KMS-11 (cell line): ENCODE data around the gene HOXB5.
A peak's percentile ranks its signal among the peaks of the same experiment; 100 is the strongest.

ENCODE experiments used
- H2AFZ ChIP-seq: fragments of 200-600 bp; sonication (generic); 2 replicates; pipeline ENCODE4 v1.6.1; 2016; ENCODE audit warnings: antibody characterized with exemption, mixed run types, low read depth
- H3K27ac ChIP-seq: fragments of 200-600 bp; sonication (generic); 2 replicates; pipeline ENCODE4 v1.6.1; 2016; ENCODE audit warnings: mild to moderate bottlenecking, mixed run types
- H3K27me3 ChIP-seq: fragments of 200-600 bp; sonication (generic); 2 replicates; pipeline ENCODE4 v1.6.1; 2017; ENCODE audit warnings: mild to moderate bottlenecking, low read depth, mixed run types, moderate library complexity; ENCODE audit not compliant: insufficient read depth
- H3K36me3 ChIP-seq: fragments of 200-600 bp; sonication (generic); 2 replicates; pipeline ENCODE4 v1.6.1; 2017; ENCODE audit warnings: mild to moderate bottlenecking, mixed run types; ENCODE audit not compliant: insufficient read depth
- H3K4me1 ChIP-seq: fragments of 200-600 bp; sonication (generic); 2 replicates; pipeline ENCODE4 v1.6.1; 2016; ENCODE audit warnings: mild to moderate bottlenecking, low read depth, mixed run types; ENCODE audit not compliant: poor library complexity, severe bottlenecking
- H3K4me2 ChIP-seq: fragments of 200-600 bp; sonication (generic); 2 replicates; pipeline ENCODE4 v1.7.0; 2016; ENCODE audit warnings: mild to moderate bottlenecking, mixed run types
- H3K4me3 ChIP-seq: fragments of 200-600 bp; sonication (generic); IDR thresholded peaks from 2 replicates; pipeline ENCODE4 v1.6.1; 2017; ENCODE audit warnings: low read depth, low read length, mixed read lengths; ENCODE audit not compliant: insufficient read depth
- H3K79me2 ChIP-seq: fragments of 200-600 bp; sonication (generic); 2 replicates; pipeline ENCODE4 v1.6.1; 2016; ENCODE audit warnings: low read depth, mixed run types; ENCODE audit not compliant: insufficient read depth
- H3K9ac ChIP-seq: fragments of 200-600 bp; sonication (generic); 2 replicates; pipeline ENCODE4 v1.6.1; 2016; ENCODE audit warnings: mild to moderate bottlenecking, mixed run types
- H4K20me1 ChIP-seq: fragments of 200-600 bp; sonication (generic); 2 replicates; pipeline ENCODE4 v1.6.1; 2016; ENCODE audit warnings: mild to moderate bottlenecking, mixed run types; ENCODE audit not compliant: insufficient read depth
- CTCF ChIP-seq: fragments of 200-600 bp; sonication (generic); conservative IDR thresholded peaks from 2 replicates; pipeline ENCODE4 v1.6.1; 2017; ENCODE audit warnings: low read depth, mild to moderate bottlenecking, antibody characterized with exemption, low read length, moderate library complexity, mixed read lengths

HOXB5 gene

GRCh38 chr17:48606892-48607614, 13.5 kb upstream of the HOXB5 start:
- Histone ChIP-seq H3K27ac (no peak overlapping the region), H3K27me3 (peaks cover 23% of the 10 kb centered on the region)

GRCh38 chr17:48605991-48606891, 12.7 kb upstream of the HOXB5 start:
- Histone ChIP-seq H3K27me3 (peaks cover 31% of the 10 kb centered on the region), H2AFZ (no peak overlapping the region), H3K4me2 (no peak overlapping the region), H3K36me3 (no peaks in the 10 kb centered on the region), H3K4me1 (peaks cover 23% of the 10 kb centered on the region), H3K27ac (no peak overlapping the region), H4K20me1 (no peaks in the 10 kb centered on the region), H3K4me3 (no peak overlapping the region), H3K79me2 (no peaks in the 10 kb centered on the region), H3K9ac (no peak overlapping the region)
- TF ChIP-seq CTCF: no peak

More at GRCh38 chr17:48606892-48607614, 13.5 kb upstream of the HOXB5 start:
- no peak for TF ChIP-seq CTCF
- no peak overlapping the region for H2AFZ ChIP-seq
- H3K4me2 ChIP-seq: no peak overlapping the region
- H3K79me2 ChIP-seq: no peaks in the 10 kb centered on the region
- H4K20me1 ChIP-seq: no peaks in the 10 kb centered on the region
- no peak overlapping the region for H3K4me3 ChIP-seq
- no peaks in the 10 kb centered on the region for H3K36me3 ChIP-seq
- H3K4me1 ChIP-seq: peaks cover 23% of the 10 kb centered on the region
- H3K9ac ChIP-seq: no peak overlapping the region

GRCh38 chr17:48605409-48605919, 11.9 kb upstream of the HOXB5 start:
- no peak overlapping the region for H3K27ac ChIP-seq
- no peak overlapping the region for H2AFZ ChIP-seq
- H3K9ac ChIP-seq: no peak overlapping the region
- H3K4me1 ChIP-seq: peaks cover 23% of the 10 kb centered on the region
- H3K4me2 ChIP-seq: no peak overlapping the region
- TF ChIP-seq CTCF: no peak
- H3K4me3 ChIP-seq: no peak overlapping the region
- no peaks in the 10 kb centered on the region for H3K36me3 ChIP-seq
- no peaks in the 10 kb centered on the region for H3K79me2 ChIP-seq
- H3K27me3 ChIP-seq: peaks cover 36% of the 10 kb centered on the region
- H4K20me1 ChIP-seq: no peaks in the 10 kb centered on the region

- no peak within 1 kb of the TSS for H3K4me3 ChIP-seq
- H3K27me3 ChIP-seq: peaks cover 43% of the 10 kb centered on the region
- H3K27ac ChIP-seq: no peak within 1 kb of the TSS
- no peaks in the 10 kb centered on the region for H3K36me3 ChIP-seq
- no peak for TF ChIP-seq CTCF
- peaks cover 21% of the 10 kb centered on the region for H3K4me1 ChIP-seq
- no peak within 1 kb of the TSS for H2AFZ ChIP-seq
- no peaks in the 10 kb centered on the region for H4K20me1 ChIP-seq
- peak within 1 kb of the TSS; percentile 33 for H3K4me2 ChIP-seq
- H3K9ac ChIP-seq: no peak within 1 kb of the TSS
- no peaks in the 10 kb centered on the region for H3K79me2 ChIP-seq
These were observed 11.3 kb upstream of the HOXB5 start, which contains the start of gene HOXB6 for GRCh38 chr17:48604770-48605329. Gene HOXB6 (minus strand): TSS chr17:48604986. CDS start chr17:48598150, 6,836 bp downstream.
